CD4-positive, CD25-positive, alpha-beta regulatory T cell (primary cell): ENCODE measurements around the gene EIF2A. TPM values are rescaled to one million over a fixed set of nuclear protein-coding genes. Genes with fewer than 3 reads are reported as not detected.
"Not testable (repeated sequence)": the region's sequence is repeated elsewhere in the genome, so short reads cannot be mapped to it uniquely, and the experiment has no call there.

Experiments
- ATAC-seq, 2 donors: fragments of 150-1000 bp; cut with Tn5 transposase; one replicate each; pipeline ENCODE4 v1.10.0; 2021; ENCODE audit warnings: low read depth in 2 of 2, moderate number of reproducible peaks in 2 of 2, moderate library complexity in 1 of 2
- DNase-seq, 3 donors: peaks; one replicate each; pipeline versions ENCODE4 v3.0.0 to v3.0.0-alpha.2; 2012 to 2022; ENCODE audit warnings: mixed read lengths in 1 of 3
- H3K27ac ChIP-seq: one replicate; pipeline ENCODE4 v1.7.0; 2013; ENCODE audit warnings: mild to moderate bottlenecking, low read length; ENCODE audit not compliant: insufficient read depth, poor library complexity, severe bottlenecking
- H3K27me3 ChIP-seq: one replicate; pipeline ENCODE4 v1.7.0; 2013; ENCODE audit warnings: low read length; ENCODE audit not compliant: control insufficient read depth, insufficient read depth
- H3K36me3 ChIP-seq: one replicate; pipeline ENCODE4 v1.7.0; 2013; ENCODE audit warnings: mild to moderate bottlenecking, low read length, moderate library complexity; ENCODE audit not compliant: control insufficient read depth, insufficient read depth
- H3K4me1 ChIP-seq: 2 replicates; pipeline ENCODE4 v1.7.0; 2013; ENCODE audit warnings: mild to moderate bottlenecking, low read length; ENCODE audit not compliant: insufficient read depth, control insufficient read depth, poor library complexity, severe bottlenecking
- H3K4me3 ChIP-seq: one replicate; pipeline ENCODE4 v1.7.0; 2013; ENCODE audit warnings: low read depth, mild to moderate bottlenecking, low read length, moderate library complexity
- H3K9me3 ChIP-seq, 2 experiments: 1 replicate in 1 of 2; 2 replicates in 1 of 2; pipeline ENCODE4 v1.7.0; 2013; ENCODE audit warnings: low read length in 2 of 2, mild to moderate bottlenecking in 1 of 2, moderate library complexity in 1 of 2; ENCODE audit not compliant: control insufficient read depth in 2 of 2
- H3K27ac Mint-ChIP-seq, 3 donors: one replicate each; pipeline ENCODE4 v1.8.0; 2020 to 2022; ENCODE audit warnings: mild to moderate bottlenecking in 3 of 3, mixed read lengths in 3 of 3, moderate library complexity in 2 of 3
- H3K27me3 Mint-ChIP-seq: one replicate; pipeline ENCODE4 v1.8.0; 2022; ENCODE audit warnings: mild to moderate bottlenecking, mixed read lengths
- H3K36me3 Mint-ChIP-seq: one replicate; pipeline ENCODE4 v1.8.0; 2020; ENCODE audit warnings: mixed read lengths
- H3K4me1 Mint-ChIP-seq, 4 donors: one replicate each; pipeline ENCODE4 v1.8.0; 2020 to 2022; ENCODE audit warnings: mixed read lengths in 4 of 4, mild to moderate bottlenecking in 1 of 4
- H3K4me3 Mint-ChIP-seq, 4 donors: one replicate each; pipeline ENCODE4 v1.8.0; 2020 to 2022; ENCODE audit warnings: mild to moderate bottlenecking in 4 of 4, mixed read lengths in 4 of 4, moderate library complexity in 3 of 4
- H3K9me3 Mint-ChIP-seq, 7 donors: one replicate each; pipeline ENCODE4 v1.8.0; 2020 to 2022; ENCODE audit warnings: mixed read lengths in 7 of 7, mild to moderate bottlenecking in 3 of 7, moderate library complexity in 2 of 7
- polyA plus RNA-seq, 4 donors: library from polyadenylated mRNA; unstranded; fragments of 300-500 nt; fragmentation: Illumina TruSeq; gene quantifications; one replicate each; pipeline ENCODE4 v1.2.3, GENCODE V29; 2021
- total RNA-seq: library from RNA; stranded (reverse); gene quantifications from one replicate; pipeline ENCODE4 v1.2.3, GENCODE V29; 2022

Gene EIF2A
- total RNA-seq: 94.4 TPM
- polyA plus RNA-seq: 10 to 100 TPM; 34.1 to 56.2 (median 45.2) TPM

GRCh38 chr3:150546226-150547044 lies at the start of gene EIF2A, which contains the start of gene SERP1:
TSS of gene EIF2A (plus strand) at chr3:150546787. CDS start at chr3:150546803, 16 bp downstream.
TSS of gene SERP1 (minus strand) at chr3:150546496. CDS start at chr3:150546135, 361 bp downstream.
- Mint-ChIP-seq H3K27ac (peak within 1 kb of the TSS; percentile 95 to 99 (median 98)), H3K4me3 (peak within 1 kb of the TSS; percentile 93 to 98 (median 94)), H3K36me3 (peaks cover 19% of the 10 kb centered on the region), H3K4me1 (peaks cover 41 to 74% (median 61%) of the 10 kb centered on the region in 4 donors), H3K27me3 (no peaks in the 10 kb centered on the region), H3K9me3 (no peaks in the 10 kb centered on the region)
- Histone ChIP-seq H3K9me3 (no peaks in the 10 kb centered on the region), H3K27ac (peak within 1 kb of the TSS; percentile 99), H3K36me3 (peaks cover 17% of the 10 kb centered on the region), H3K4me1 (peaks cover 29% of the 10 kb centered on the region), H3K4me3 (peak within 1 kb of the TSS; percentile 94), H3K27me3 (no peaks in the 10 kb centered on the region)
- peak; percentile 99 to 100 (median 100) for DNase-seq
- ATAC-seq: peak; percentile 91 to 93

- H3K27me3 Mint-ChIP-seq: peaks cover 23% of the 10 kb centered on the region
- Histone ChIP-seq H3K4me3 (no peak overlapping the region), H3K27ac (no peak overlapping the region), H3K36me3 (no peaks in the 10 kb centered on the region), H3K9me3 (peaks cover 0 to 7% of the 10 kb centered on the region in 2 experiments), H3K27me3 (no peaks in the 10 kb centered on the region), H3K4me1 (no peaks in the 10 kb centered on the region)
- ATAC-seq: no peak
- H3K4me3 Mint-ChIP-seq: no peak overlapping the region
- no peaks in the 10 kb centered on the region for H3K36me3 Mint-ChIP-seq
- peak overlapping the region in 1 of 3 donors; percentile 11 for H3K27ac Mint-ChIP-seq
- no peak for DNase-seq
- H3K9me3 Mint-ChIP-seq: peaks cover 0 to 9% (median 5%) of the 10 kb centered on the region in 7 donors
- peaks cover 0 to 9% (median 0%) of the 10 kb centered on the region in 4 donors for H3K4me1 Mint-ChIP-seq
These were observed 48.6 kb upstream of the EIF2A start for GRCh38 chr3:150497956-150498355.

- H3K4me1 ChIP-seq, H3K36me3 ChIP-seq, ATAC-seq, H3K9me3 ChIP-seq, H3K4me3 Mint-ChIP-seq, H3K27me3 ChIP-seq, DNase-seq, H3K4me1 Mint-ChIP-seq, H3K27ac Mint-ChIP-seq, H3K9me3 Mint-ChIP-seq, H3K36me3 Mint-ChIP-seq, H3K4me3 ChIP-seq, H3K27ac ChIP-seq: not testable (repeated sequence)
- H3K27me3 Mint-ChIP-seq: peaks cover 16% of the 10 kb centered on the region
These were observed 45.6 kb upstream of the EIF2A start for GRCh38 chr3:150500960-150501359.

- no peak for ATAC-seq
- peaks cover 4% of the 10 kb centered on the region for H3K36me3 Mint-ChIP-seq
- Histone ChIP-seq H3K36me3 (no peaks in the 10 kb centered on the region), H3K9me3 (peaks cover 0 to 7% of the 10 kb centered on the region in 2 experiments), H3K27me3 (peaks cover 9% of the 10 kb centered on the region), H3K4me3 (no peak overlapping the region), H3K4me1 (no peaks in the 10 kb centered on the region), H3K27ac (no peak overlapping the region)
- DNase-seq: no peak
- H3K27ac Mint-ChIP-seq: no peak overlapping the region
- peaks cover 2 to 9% (median 5%) of the 10 kb centered on the region in 7 donors for H3K9me3 Mint-ChIP-seq
- peaks cover 21% of the 10 kb centered on the region for H3K27me3 Mint-ChIP-seq
- H3K4me3 Mint-ChIP-seq: no peak overlapping the region
- H3K4me1 Mint-ChIP-seq: no peaks in the 10 kb centered on the region
These were observed 43.0 kb upstream of the EIF2A start for GRCh38 chr3:150503402-150504099.

DNA sequence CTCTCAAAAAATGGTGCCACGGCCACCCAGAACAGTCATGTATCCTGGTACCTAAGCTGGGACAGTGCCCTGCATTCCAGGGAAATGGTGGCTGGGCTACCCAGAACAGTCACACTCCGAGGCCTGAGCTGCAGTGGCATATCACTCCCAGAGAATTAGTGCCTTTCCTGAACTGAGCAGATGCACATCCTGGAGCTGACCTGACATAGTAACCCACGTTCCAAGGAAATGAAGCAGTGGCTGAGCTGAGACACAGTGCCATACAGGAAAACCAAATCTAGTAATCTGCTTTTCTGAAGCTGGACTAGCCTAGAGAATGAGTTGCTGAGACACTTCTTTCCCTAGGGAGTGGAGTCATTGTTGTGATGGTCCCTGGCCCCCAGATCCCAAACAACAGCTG lies 42.1 kb upstream of the EIF2A start:
- H3K27me3 ChIP-seq: peaks cover 12% of the 10 kb centered on the region
- H3K27ac ChIP-seq: no peak overlapping the region
- H3K9me3 ChIP-seq: peaks cover 0 to 7% of the 10 kb centered on the region in 2 experiments
- no peak overlapping the region for H3K4me3 ChIP-seq
- DNase-seq: no peak
- Mint-ChIP-seq H3K4me1 (no peaks in the 10 kb centered on the region), H3K36me3 (peaks cover 4% of the 10 kb centered on the region), H3K27ac (no peak overlapping the region), H3K4me3 (no peak overlapping the region), H3K27me3 (peaks cover 27% of the 10 kb centered on the region), H3K9me3 (peaks cover 2 to 9% (median 5%) of the 10 kb centered on the region in 7 donors)
- ATAC-seq: no peak
- no peaks in the 10 kb centered on the region for H3K4me1 ChIP-seq
- H3K36me3 ChIP-seq: no peaks in the 10 kb centered on the region

- Mint-ChIP-seq H3K36me3 (peaks cover 4% of the 10 kb centered on the region), H3K9me3 (peaks cover 0 to 4% (median 1%) of the 10 kb centered on the region in 7 donors), H3K4me3 (no peak overlapping the region), H3K27ac (no peak overlapping the region), H3K4me1 (no peaks in the 10 kb centered on the region), H3K27me3 (peaks cover 43% of the 10 kb centered on the region)
- H3K4me1 ChIP-seq: no peaks in the 10 kb centered on the region
- no peak overlapping the region for H3K4me3 ChIP-seq
- ATAC-seq (no peak), DNase-seq (no peak)
- peaks cover 14% of the 10 kb centered on the region for H3K27me3 ChIP-seq
- H3K36me3 ChIP-seq: no peaks in the 10 kb centered on the region
- no peak overlapping the region for H3K27ac ChIP-seq
- H3K9me3 ChIP-seq: no peaks in the 10 kb centered on the region
These were observed 38.2 kb upstream of the EIF2A start for GRCh38 chr3:150508401-150508800.

- no peaks in the 10 kb centered on the region for H3K4me1 Mint-ChIP-seq
- H3K27ac Mint-ChIP-seq: no peak overlapping the region
- no peak overlapping the region for H3K4me3 ChIP-seq
- no peak overlapping the region for H3K4me3 Mint-ChIP-seq
- DNase-seq (no peak), ATAC-seq (no peak)
- peaks cover 51% of the 10 kb centered on the region for H3K27me3 Mint-ChIP-seq
- peaks cover 9% of the 10 kb centered on the region for H3K27me3 ChIP-seq
- H3K27ac ChIP-seq: no peak overlapping the region
- no peaks in the 10 kb centered on the region for H3K9me3 ChIP-seq
- peaks cover 4% of the 10 kb centered on the region for H3K36me3 Mint-ChIP-seq
- no peaks in the 10 kb centered on the region for H3K4me1 ChIP-seq
- H3K9me3 Mint-ChIP-seq: peaks cover 0 to 4% (median 1%) of the 10 kb centered on the region in 7 donors
- H3K36me3 ChIP-seq: no peaks in the 10 kb centered on the region
These were observed 36.8 kb upstream of the EIF2A start for GRCh38 chr3:150509780-150510179.
